GM15510 (cell line): Measurements from ENCODE around the gene ERGIC3.

ENCODE experiments used
- POLR2A ChIP-seq: IDR thresholded peaks from 3 replicates; pipeline ENCODE4 v1.6.1; 2011; ENCODE audit warnings: borderline replicate concordance; ENCODE audit not compliant: insufficient read length; ENCODE audit errors: extremely low read depth

ERGIC3 gene

GRCh38 chr20:35544436-35544835 is 2.6 kb downstream of the ERGIC3 start:
- TF ChIP-seq POLR2A: no peak

GRCh38 chr20:35546127-35546526 is 4.2 kb downstream of the ERGIC3 start:
- no peak for TF ChIP-seq POLR2A

DNA sequence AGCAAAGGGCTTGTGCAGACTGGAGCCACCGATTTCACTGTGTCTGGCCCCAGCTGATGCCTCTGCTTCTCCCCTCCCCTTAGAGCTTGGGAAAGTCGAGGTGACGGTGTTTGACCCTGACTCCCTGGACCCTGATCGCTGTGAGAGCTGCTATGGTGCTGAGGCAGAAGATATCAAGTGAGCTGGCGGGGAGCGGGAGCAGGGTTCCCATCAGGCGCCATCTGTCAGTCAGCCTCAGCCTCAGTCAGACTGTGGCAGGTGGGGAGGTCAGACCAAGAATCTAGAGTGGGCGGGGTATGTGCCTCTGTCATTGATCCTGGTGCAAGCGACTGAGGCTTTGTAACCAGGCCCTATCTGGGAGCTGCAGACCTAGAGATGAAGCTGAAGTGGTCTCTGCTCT is 5.5 kb downstream of the ERGIC3 start:
- no peak for TF ChIP-seq POLR2A

DNA sequence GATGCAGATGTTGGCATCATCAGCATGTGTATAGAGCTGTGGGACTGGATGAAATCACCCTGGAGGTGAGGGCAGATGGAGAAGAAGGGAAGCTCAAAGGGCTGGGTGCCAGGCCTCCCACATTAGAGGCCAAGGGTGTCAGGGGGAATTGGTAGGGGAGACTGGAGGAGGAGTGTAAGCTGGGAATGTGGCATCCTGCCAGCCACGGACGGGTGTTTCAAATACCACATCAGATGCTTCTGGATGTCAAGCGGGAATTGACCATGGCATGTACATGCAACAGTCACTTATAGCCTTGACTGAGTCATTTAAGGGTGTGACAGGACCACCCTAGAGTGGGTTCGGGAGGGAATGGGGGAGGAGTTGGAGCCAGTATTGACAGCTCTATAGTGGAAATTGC is 9.6 kb downstream of the ERGIC3 start:
- no peak for TF ChIP-seq POLR2A

GRCh38 chr20:35552914-35553313 is 11.0 kb downstream of the ERGIC3 start:
- TF ChIP-seq POLR2A: no peak

GRCh38 chr20:35555951-35556645 is 14.2 kb downstream of the ERGIC3 start:
- no peak for TF ChIP-seq POLR2A

GRCh38 chr20:35556871-35557270 is 15.0 kb downstream of the ERGIC3 start:
- no peak for TF ChIP-seq POLR2A

- TF ChIP-seq POLR2A: no peak
Observed at GRCh38 chr20:35558451-35558850, 16.6 kb downstream of the ERGIC3 start.

DNA sequence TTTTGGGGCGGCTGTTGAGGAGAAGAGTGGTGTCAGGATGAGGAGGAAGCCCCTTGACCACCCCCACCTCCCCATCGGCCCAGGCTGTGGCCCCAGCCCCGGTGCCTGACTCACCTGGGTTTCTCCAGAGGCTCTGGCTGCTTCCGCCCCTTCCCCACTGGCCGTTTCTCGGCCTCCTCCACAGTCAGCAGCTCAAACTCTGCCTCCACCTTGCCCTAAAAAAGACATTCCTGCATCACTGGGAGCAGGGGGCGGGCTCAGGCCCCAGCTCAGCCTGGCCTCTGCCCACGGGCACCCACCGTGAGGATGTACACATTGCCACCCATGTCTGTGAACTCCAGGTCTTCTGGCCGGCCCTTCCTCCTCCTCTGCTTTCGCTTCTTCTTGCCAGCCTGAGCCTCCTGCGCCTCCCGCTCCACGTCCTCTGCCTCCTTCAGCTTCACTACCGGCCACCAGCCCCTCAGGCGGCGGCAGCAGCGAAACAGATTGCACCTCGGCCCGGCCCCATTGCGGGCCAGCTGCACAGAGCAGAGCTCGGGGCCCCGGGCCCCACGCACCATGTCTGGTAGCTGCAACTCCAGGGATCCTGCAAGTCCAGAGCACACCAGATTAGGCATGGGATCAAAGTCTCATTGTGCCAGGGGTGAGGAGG is 17.3 kb downstream of the ERGIC3 start:
- TF ChIP-seq POLR2A: no peak

DNA sequence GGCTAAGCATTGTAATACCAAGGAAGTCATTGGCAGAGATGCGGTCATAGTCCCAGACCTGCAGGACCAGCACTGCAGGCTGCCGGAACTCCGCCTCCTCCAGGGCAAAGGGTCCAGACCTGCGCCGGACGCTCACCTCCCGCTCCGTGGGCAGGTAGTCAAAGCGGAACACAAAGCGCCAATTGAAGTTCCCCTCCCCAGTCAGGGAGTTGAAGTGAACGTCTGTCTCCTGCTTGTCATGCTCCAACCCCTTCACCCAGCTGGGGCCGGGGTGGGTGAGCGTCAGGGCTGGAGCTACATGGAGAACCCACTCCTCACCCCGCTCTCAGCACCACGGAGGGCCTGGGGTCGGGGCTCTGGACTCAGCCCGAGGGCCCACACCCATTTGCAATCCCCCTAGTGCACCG is 18.2 kb downstream of the ERGIC3 start:
- no peak for TF ChIP-seq POLR2A

GRCh38 chr20:35560541-35560940 is 18.7 kb downstream of the ERGIC3 start:
- no peak for TF ChIP-seq POLR2A

- no peak for TF ChIP-seq POLR2A
Observed at GRCh38 chr20:35561268-35561667, 19.4 kb downstream of the ERGIC3 start.

- no peak for TF ChIP-seq POLR2A
Observed at GRCh38 chr20:35561671-35562070, 19.8 kb downstream of the ERGIC3 start.

DNA sequence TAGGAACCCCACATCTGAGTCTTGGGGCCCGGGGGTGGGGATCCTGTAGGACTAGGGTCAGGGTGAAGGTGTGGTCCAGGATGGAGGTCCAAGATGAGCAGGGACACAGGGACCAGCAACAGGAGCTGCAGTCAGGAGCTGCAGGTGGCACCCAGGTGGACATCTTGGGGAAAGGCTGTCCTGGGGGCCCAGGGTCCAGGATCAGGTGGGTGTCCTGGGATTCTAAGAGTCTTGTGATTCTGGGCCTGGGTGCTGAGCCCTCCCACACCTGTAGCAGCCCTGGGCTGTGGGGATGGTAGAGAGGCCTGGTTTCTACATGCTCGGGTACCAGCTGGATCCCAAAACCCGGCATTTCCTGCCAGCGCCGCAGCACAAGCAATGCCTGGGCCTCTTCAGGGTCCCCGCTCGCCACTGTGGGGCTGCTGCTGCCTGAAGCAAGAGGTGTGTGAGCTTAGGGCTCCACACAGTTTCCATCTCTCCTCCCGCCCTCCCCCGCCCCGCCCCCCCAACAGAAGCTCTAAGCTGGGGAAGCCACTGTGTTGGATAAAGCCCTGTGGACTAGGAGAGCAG is 20.7 kb downstream of the ERGIC3 start:
- TF ChIP-seq POLR2A: no peak

DNA sequence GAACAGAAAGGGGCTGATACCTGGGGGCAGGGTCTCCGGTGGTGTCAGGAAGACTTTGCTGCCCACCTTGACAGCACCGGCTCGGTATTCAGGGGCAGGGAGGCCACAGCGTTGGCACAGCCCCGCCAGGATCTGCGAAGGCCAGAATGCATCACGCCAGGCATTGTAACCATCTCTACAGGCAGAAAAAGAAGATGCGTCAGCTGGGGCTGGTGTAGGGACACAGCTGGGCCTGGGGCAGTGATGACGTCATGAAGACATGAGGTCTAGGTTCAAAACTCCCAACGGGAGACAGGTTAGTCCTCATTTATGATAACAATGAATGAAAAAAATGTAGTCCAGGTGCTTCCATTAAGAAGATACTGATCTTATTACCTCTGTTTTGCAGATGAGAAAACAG is 22.0 kb downstream of the ERGIC3 start:
- TF ChIP-seq POLR2A: no peak

DNA sequence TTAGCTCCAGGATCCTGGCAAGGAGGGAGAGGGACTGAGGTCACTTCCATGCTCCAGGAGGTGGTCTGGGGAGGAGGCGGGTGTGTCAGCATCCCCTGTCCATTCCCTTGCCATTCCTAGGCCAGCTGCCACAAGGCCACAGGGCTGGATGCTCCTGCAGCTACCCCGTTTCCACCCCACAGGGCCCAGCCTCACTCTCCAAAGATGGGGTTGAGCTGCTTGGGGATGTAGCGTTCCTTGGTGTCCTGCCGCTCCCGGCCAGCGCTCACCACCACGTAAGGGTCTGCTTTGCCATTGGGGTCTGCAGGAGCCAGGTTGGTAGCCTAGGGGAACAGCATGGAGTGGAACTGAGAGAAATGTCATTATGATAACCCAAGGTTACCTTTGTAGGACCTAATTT is 23.0 kb downstream of the ERGIC3 start:
- TF ChIP-seq POLR2A: no peak
